ENCODE measurements around the gene FIG4.
"Not testable (repeated sequence)": the region's sequence is repeated elsewhere in the genome, so short reads cannot be mapped to it uniquely, and the experiment has no call there.

The FIG4 gene

GRCh38 chr6:109799664-109800063 lies 108.6 kb downstream of the FIG4 start:
- DNase-seq, result no peak

DNA sequence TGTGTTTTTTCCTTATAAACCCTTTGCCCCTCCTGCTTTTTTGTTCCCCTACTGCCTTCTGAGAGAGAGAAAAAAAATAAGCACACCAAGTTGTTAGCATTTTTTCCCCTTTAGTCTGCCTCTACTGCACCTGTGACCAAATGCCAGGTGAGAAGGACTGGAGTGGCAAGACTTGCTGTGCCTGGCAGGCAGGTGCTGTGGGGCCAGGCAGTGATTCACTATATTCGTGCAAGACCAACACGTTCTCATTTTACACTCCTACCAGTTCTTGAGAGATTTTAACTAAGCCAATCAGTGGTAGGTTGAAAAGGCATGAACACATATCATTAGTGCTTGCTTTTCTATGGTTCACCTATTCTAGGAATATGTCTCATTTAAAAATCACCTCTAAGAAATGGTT lies 109.7 kb downstream of the FIG4 start:
- no peak for DNase-seq

DNA sequence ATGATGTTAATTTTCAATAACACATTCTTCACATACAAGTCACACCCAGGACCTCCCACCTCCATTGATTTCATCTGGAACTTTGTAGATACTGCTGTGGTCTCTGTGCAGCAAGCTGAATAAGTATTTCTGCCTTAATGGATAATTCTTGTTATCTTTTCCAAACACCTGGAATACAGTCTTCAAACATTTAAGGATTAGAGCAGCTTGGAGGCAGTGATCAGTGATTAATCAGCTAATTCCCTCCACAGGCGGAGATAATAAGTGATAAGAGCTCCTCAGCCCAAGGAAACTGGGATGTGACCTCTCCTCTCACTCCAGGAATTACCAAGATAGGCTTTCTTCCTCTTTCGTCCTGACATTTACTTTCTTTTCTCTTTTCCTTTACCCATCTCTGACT lies 110.7 kb downstream of the FIG4 start:
- no peak for DNase-seq

DNA sequence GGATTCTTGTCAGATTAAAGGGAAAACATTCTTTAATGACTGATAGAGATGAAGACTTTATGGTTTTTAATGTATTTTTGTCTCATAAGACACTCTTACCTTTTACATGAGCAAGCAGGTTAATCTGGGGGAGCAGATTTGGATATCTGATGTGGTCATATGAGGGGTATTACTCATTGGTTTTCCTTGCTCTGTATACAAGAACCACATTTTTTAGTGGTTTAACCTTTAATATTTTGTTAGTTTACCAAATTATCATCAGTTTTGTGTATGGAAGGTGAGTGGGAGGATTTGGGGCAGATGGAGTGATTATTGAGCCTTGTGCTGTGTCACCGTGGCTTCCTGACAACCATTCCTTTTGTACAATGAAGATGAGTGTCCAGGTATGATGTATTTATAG lies 112.9 kb downstream of the FIG4 start:
- no peak for DNase-seq

DNA sequence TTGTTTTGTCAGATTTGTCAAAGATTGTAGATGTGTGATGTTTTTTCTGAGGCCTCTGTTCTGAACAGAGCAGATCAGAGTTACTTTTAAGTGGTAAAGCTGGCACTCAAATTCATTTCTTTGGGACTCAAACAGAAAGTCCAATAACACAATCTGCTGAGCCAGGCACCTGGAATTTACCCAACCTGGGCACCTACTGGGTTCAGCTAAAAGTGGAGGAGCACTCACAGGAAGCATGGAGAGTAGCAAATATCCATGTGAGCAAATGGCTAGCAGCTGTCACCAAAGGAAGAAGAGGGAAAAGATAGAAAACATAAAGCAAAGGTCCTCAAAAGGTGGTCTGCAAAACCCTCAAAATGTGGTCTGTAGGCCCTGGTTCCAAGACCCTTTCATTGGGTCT lies 116.8 kb downstream of the FIG4 start:
- DNase-seq, result no peak

GRCh38 chr6:109808837-109809236 lies 117.7 kb downstream of the FIG4 start:
- no peak for DNase-seq

GRCh38 chr6:109815054-109815453 lies 124.0 kb downstream of the FIG4 start:
- no peak for DNase-seq

DNA sequence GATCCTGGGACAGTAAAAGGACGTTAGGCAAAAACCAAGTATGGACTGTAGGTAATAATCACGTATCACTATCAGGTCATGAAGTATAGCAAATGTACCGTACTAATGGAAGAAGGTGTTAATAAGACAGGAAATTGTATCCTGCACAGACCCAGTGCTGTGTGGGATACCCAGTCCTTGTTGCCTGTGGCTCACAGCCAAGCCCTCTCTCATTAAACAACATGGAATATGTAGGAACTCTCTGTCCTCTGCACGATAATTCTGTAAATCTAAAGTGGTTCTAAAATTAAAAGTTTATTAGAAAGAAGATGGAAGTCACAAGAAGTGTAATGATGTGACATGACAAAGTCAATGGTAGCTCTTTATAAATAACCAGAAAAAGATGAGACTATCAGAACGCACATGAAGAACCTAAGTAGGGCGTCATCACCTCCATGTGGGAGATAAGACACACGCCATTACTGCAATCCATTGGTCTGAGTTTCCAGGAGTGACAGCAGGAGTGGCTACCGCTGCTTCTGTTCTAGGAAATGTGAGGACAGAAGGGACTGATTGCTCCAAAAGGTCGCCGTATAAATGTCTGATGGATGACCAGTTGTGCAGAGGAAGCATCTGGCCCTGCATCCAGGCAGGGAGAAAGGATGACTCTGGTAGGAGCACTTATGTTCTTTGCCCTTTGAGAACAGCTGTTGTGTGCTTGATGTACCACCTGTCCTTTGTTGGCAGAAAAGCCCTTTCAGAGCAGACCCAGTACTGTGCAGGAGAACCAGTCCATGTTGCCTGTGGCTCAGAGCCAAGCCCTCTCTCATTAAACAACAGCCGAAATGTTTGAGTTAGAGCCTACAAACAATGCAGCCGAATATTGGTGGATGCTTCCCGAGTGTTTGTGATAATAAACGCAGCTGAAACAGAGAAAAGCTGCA lies 125.6 kb downstream of the FIG4 start:
- no peak for DNase-seq

GRCh38 chr6:109820706-109821350 lies 129.7 kb downstream of the FIG4 start:
- no peak for DNase-seq

- no peak for DNase-seq
Observed at GRCh38 chr6:109821428-109821827, 130.3 kb downstream of the FIG4 start.

GRCh38 chr6:109824105-109824504 lies 133.0 kb downstream of the FIG4 start:
- peak; percentile 50 for DNase-seq

- no peak for DNase-seq
Observed at GRCh38 chr6:109826551-109826950, 135.5 kb downstream of the FIG4 start.

- not testable (repeated sequence) for DNase-seq
Observed at GRCh38 chr6:109831352-109831751, 140.3 kb downstream of the FIG4 start.

DNA sequence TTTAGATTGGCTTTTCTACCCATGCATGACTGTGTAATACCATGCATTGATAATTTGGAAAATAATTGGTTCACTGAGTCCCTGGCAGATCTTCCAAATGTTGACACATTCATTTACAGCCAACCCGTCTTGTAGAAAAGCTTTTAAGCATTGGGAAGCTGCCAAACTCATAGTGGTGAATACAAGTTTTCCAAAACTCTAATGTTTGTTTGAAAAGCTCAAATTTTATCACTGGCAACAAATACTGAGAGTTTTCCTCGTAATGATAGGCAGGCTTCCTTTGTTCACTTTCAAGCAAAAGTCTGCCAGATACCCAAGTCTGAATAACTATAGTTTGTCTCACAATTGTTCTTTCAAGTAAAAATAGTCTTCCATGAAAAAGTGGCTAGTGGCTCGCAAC lies 143.0 kb downstream of the FIG4 start:
- no peak for DNase-seq

GRCh38 chr6:109834595-109835437 lies 143.7 kb downstream of the FIG4 start:
- peak; percentile 14 for DNase-seq

- DNase-seq, result no peak
Observed at GRCh38 chr6:109840034-109840433, 148.9 kb downstream of the FIG4 start.

DNA sequence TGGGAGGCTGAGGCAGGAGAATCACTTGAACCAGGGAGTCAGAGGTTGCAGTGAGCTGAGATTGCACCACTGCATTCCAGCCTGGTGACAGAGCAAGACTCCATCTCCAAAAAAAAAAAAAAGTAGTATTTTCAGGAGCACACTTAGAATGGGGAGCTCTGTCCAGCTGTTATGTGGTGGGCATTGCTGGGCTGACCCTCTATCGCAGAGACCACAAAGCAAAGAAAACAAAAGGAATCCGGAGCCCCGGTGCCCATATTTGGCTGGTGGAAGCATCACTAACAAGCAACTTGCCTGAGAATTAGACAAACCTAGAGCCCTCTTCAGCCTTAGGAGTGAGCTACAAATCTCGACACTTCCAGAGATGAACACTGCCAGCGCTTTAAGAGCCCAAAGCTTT lies 149.7 kb downstream of the FIG4 start:
- DNase-seq, result peak; percentile 25

- DNase-seq, result no peak
Observed at GRCh38 chr6:109841869-109842268, 150.8 kb downstream of the FIG4 start.

GRCh38 chr6:109852713-109853112 lies 161.6 kb downstream of the FIG4 start:
- no peak for DNase-seq

GRCh38 chr6:109853426-109853825 lies 162.3 kb downstream of the FIG4 start:
- DNase-seq, result no peak

- DNase-seq, result no peak
Observed at GRCh38 chr6:109853951-109854350, 162.9 kb downstream of the FIG4 start.

- no peak for DNase-seq
Observed at GRCh38 chr6:109854541-109855308, 163.6 kb downstream of the FIG4 start.
